NCI-H524 (cell line): ENCODE data around the gene NPTX1.
A peak's percentile ranks its signal among the peaks of the same experiment; 100 is the strongest.

Source experiments
- DNase-seq, 2 experiments: peaks; one replicate each; lab custom pipeline; 2025; lab: John Stamatoyannopoulos, UW

The NPTX1 gene

GRCh38 chr17:80503921-80504320 lies 27.5 kb upstream of the NPTX1 start:
- DNase-seq, result no peak

GRCh38 chr17:80503031-80503430 lies 26.6 kb upstream of the NPTX1 start:
- DNase-seq, result no peak

- no peak for DNase-seq
These were observed 26.1 kb upstream of the NPTX1 start for GRCh38 chr17:80502578-80502877.

- DNase-seq, result no peak
These were observed 25.6 kb upstream of the NPTX1 start for GRCh38 chr17:80501741-80502577.

GRCh38 chr17:80499961-80500665 lies 23.7 kb upstream of the NPTX1 start:
- DNase-seq, result no peak

GRCh38 chr17:80499560-80499959 lies 23.2 kb upstream of the NPTX1 start:
- DNase-seq, result no peak

GRCh38 chr17:80498920-80499410 lies 22.6 kb upstream of the NPTX1 start:
- no peak for DNase-seq

- no peak for DNase-seq
These were observed 22.0 kb upstream of the NPTX1 start for GRCh38 chr17:80498242-80498919.

GRCh38 chr17:80497726-80498241 lies 21.4 kb upstream of the NPTX1 start:
- no peak for DNase-seq

GRCh38 chr17:80494547-80494946 lies 18.1 kb upstream of the NPTX1 start:
- DNase-seq, result no peak

GRCh38 chr17:80492343-80493136 lies 16.1 kb upstream of the NPTX1 start:
- no peak for DNase-seq

GRCh38 chr17:80491478-80492342 lies 15.3 kb upstream of the NPTX1 start:
- DNase-seq, result no peak

- DNase-seq, result no peak
These were observed 11.1 kb upstream of the NPTX1 start for GRCh38 chr17:80487511-80487910.

- DNase-seq, result no peak
These were observed 10.3 kb upstream of the NPTX1 start for GRCh38 chr17:80486692-80487091.

- peak; percentile 99 to 100 for DNase-seq
These were observed 9.4 kb upstream of the NPTX1 start for GRCh38 chr17:80485846-80486245.

- DNase-seq, result no peak
These were observed 6.3 kb upstream of the NPTX1 start for GRCh38 chr17:80482555-80483308.

GRCh38 chr17:80482058-80482318 lies 5.6 kb upstream of the NPTX1 start:
- no peak for DNase-seq

- DNase-seq, result no peak
These were observed 5.1 kb upstream of the NPTX1 start for GRCh38 chr17:80481284-80482057.

GRCh38 chr17:80480248-80480647 lies 3.8 kb upstream of the NPTX1 start:
- no peak for DNase-seq

- no peak for DNase-seq
These were observed 2.8 kb upstream of the NPTX1 start for GRCh38 chr17:80479246-80479566.
